ENCODE results near the gene CRYBB1.

Gene CRYBB1

GRCh38 chr22:26549902-26550497 lies 67.8 kb downstream of the CRYBB1 start:
- DNase-seq = no peak
